GM18505 (cell line): Measurements from ENCODE around the gene INTS3.
A peak's percentile ranks its signal among the peaks of the same experiment; 100 is the strongest.

Source experiments
- ATAC-seq: cut with Tn5 transposase; IDR thresholded peaks from one replicate; pipeline ENCODE4 v1.9.1; 2021; ENCODE audit not compliant: unreplicated experiment
- POLR2A ChIP-seq: IDR thresholded peaks from 4 replicates; pipeline ENCODE4 v1.6.1; 2011; ENCODE audit warnings: borderline replicate concordance; ENCODE audit not compliant: insufficient read depth, insufficient read length; ENCODE audit errors: extremely low read depth

Gene INTS3

GRCh38 chr1:153727463-153728304 lies at the start of gene INTS3:
INTS3 (plus strand) TSS chr1:153728050; CDS start chr1:153728635, 585 bp downstream.
- peak; percentile 90 for TF ChIP-seq POLR2A
- ATAC-seq = peak; percentile 94

- no peak for TF ChIP-seq POLR2A
- no peak for ATAC-seq
Observed at GRCh38 chr1:153678519-153679336, 49.1 kb upstream of the INTS3 start, which contains the start of gene NPR1. NPR1 (plus strand) TSS chr1:153678688; CDS start chr1:153679109, 421 bp downstream.

- ATAC-seq = no peak
Observed at GRCh38 chr1:153679337-153680119, 48.3 kb upstream of the INTS3 start.

GRCh38 chr1:153680120-153680403 lies 47.8 kb upstream of the INTS3 start:
- TF ChIP-seq POLR2A = no peak
- no peak for ATAC-seq

More at GRCh38 chr1:153679337-153680119, 48.3 kb upstream of the INTS3 start:
- TF ChIP-seq POLR2A = no peak

GRCh38 chr1:153682730-153683129 lies 45.1 kb upstream of the INTS3 start:
- no peak for ATAC-seq
- TF ChIP-seq POLR2A = no peak

- TF ChIP-seq POLR2A = no peak
- ATAC-seq = no peak
Observed at GRCh38 chr1:153683854-153684253, 44.0 kb upstream of the INTS3 start.

GRCh38 chr1:153684892-153685291 lies 43.0 kb upstream of the INTS3 start:
- ATAC-seq = no peak
- no peak for TF ChIP-seq POLR2A

GRCh38 chr1:153685544-153686340 lies 42.1 kb upstream of the INTS3 start:
- ATAC-seq = no peak
- TF ChIP-seq POLR2A = no peak

- TF ChIP-seq POLR2A = no peak
- no peak for ATAC-seq
Observed at GRCh38 chr1:153687346-153688125, 40.3 kb upstream of the INTS3 start.

GRCh38 chr1:153688276-153688675 lies 39.6 kb upstream of the INTS3 start:
- no peak for TF ChIP-seq POLR2A
- no peak for ATAC-seq

GRCh38 chr1:153688736-153689328 lies 39.0 kb upstream of the INTS3 start:
- TF ChIP-seq POLR2A = no peak

GRCh38 chr1:153693466-153693865 lies 34.4 kb upstream of the INTS3 start:
- ATAC-seq = no peak
- TF ChIP-seq POLR2A = no peak

More at GRCh38 chr1:153688736-153689328, 39.0 kb upstream of the INTS3 start:
- ATAC-seq = no peak

GRCh38 chr1:153696741-153697140 lies 31.1 kb upstream of the INTS3 start:
- no peak for TF ChIP-seq POLR2A
- no peak for ATAC-seq
